Caco-2 (cell line): ENCODE data around the gene RNF217. TPM values are rescaled to one million over a fixed set of nuclear protein-coding genes. Genes with fewer than 3 reads are reported as not detected.
"Not testable (repeated sequence)": the region's sequence is repeated elsewhere in the genome, so short reads cannot be mapped to it uniquely, and the experiment has no call there.

ENCODE experiments used
- BruUV-seq: library from RNA; stranded (reverse); fragments of 400-500 nt; replicated peaks from 2 replicates; lab custom pipeline; 2021; lab: Mats Ljungman, UMichigan
- CTCF ChIA-PET: fragments of 300-600 bp; sonication (Branson Sonifier 250); formaldehyde crosslinking; loops from one replicate; lab custom pipeline; 2022; ENCODE audit warnings: antibody characterized with exemption; lab: Charles Lee
- POLR2A ChIA-PET: fragments of 300-600 bp; sonication (Branson Sonifier 250); formaldehyde crosslinking; loops from one replicate; lab custom pipeline; 2022; ENCODE audit warnings: antibody characterized with exemption; lab: Charles Lee
- DNase-seq, 2 experiments: peaks; one replicate each; pipeline versions ENCODE4 v3.0.0 to v3.0.0-alpha.2; 2020 to 2022
- H3K27me3 ChIP-seq: replicated peaks from 2 replicates; pipeline ENCODE4 v1.6.0; 2011; ENCODE audit warnings: low read length; ENCODE audit not compliant: control insufficient read depth, insufficient read depth
- H3K36me3 ChIP-seq: 2 replicates; pipeline ENCODE4 v1.5.1; 2011; ENCODE audit warnings: low read length; ENCODE audit not compliant: control insufficient read depth, insufficient read depth
- H3K4me1 ChIP-seq: fragments of 250-450 bp; sonication (Bioruptor Pico); 2 replicates; pipeline ENCODE4 v1.5.1; 2020; ENCODE audit warnings: mild to moderate bottlenecking
- H3K4me3 ChIP-seq: 2 replicates; pipeline ENCODE4 v1.5.1; 2011; ENCODE audit warnings: low read depth, mild to moderate bottlenecking, control low read depth, low read length
- H3K9me3 ChIP-seq: fragments of 250-450 bp; sonication (Bioruptor Pico); 2 replicates; pipeline ENCODE4 v1.5.1; 2020; ENCODE audit warnings: mild to moderate bottlenecking, moderate library complexity
- H3K27ac Mint-ChIP-seq: one replicate; pipeline ENCODE4 v1.8.0; 2022; ENCODE audit warnings: mixed read lengths; ENCODE audit not compliant: unreplicated experiment
- H3K27me3 Mint-ChIP-seq: one replicate; pipeline ENCODE4 v1.8.0; 2022; ENCODE audit warnings: mixed read lengths; ENCODE audit not compliant: insufficient read depth, unreplicated experiment
- H3K36me3 Mint-ChIP-seq: one replicate; pipeline ENCODE4 v1.8.0; 2022; ENCODE audit warnings: mild to moderate bottlenecking, mixed read lengths; ENCODE audit not compliant: insufficient read depth, unreplicated experiment
- H3K4me1 Mint-ChIP-seq: one replicate; pipeline ENCODE4 v1.8.0; 2022; ENCODE audit warnings: low read depth, mixed read lengths; ENCODE audit not compliant: unreplicated experiment
- H3K4me3 Mint-ChIP-seq: one replicate; pipeline ENCODE4 v1.8.0; 2022; ENCODE audit warnings: mild to moderate bottlenecking, moderate library complexity, mixed read lengths; ENCODE audit not compliant: unreplicated experiment
- H3K9me3 Mint-ChIP-seq: one replicate; pipeline ENCODE4 v1.8.0; 2022; ENCODE audit warnings: mixed read lengths; ENCODE audit not compliant: unreplicated experiment
- intact Hi-C: fragments of 100-400 bp; cut with micrococcal nuclease; formaldehyde crosslinking; loops from one replicate; pipeline ENCODE4 v1.10.0; 2022; ENCODE audit not compliant: unreplicated experiment
- total RNA-seq: library from RNA; stranded (reverse); gene quantifications from 2 replicates; pipeline ENCODE4 v1.2.3, GENCODE V29; 2022
- TF ChIP-seq, protein P1 (sequence below), 2 experiments: fragments of 200-600 bp in 1 of 2; IDR thresholded peaks; 1 replicate in 1 of 2; 2 replicates in 1 of 2; pipeline versions ENCODE4 v1.5.1 to v1.8.0; 2011 to 2022; ENCODE audit warnings: antibody characterized with exemption in 1 of 2, control low read depth in 1 of 2, inconsistent platforms in 1 of 2, low read depth in 1 of 2, low read length in 1 of 2, mild to moderate bottlenecking in 1 of 2, moderate library complexity in 1 of 2; ENCODE audit not compliant: insufficient read depth in 1 of 2, severe bottlenecking in 1 of 2, unreplicated experiment in 1 of 2

The RNF217 gene
- total RNA-seq, 1 experiment from 2014 or later: 0.09 TPM

GRCh38 chr6:125067552-125067951 lies 105.3 kb downstream of the RNF217 start:
- POLR2A ChIA-PET: no interaction called here
- intact Hi-C loops: no loop called here

GRCh38 chr6:125073071-125073470 lies 110.8 kb downstream of the RNF217 start:
- H3K36me3 Mint-ChIP-seq: no peaks in the 10 kb centered on the region
- H3K9me3 Mint-ChIP-seq: no peaks in the 10 kb centered on the region
- ChIA-PET CTCF (no interaction called here), POLR2A (no interaction called here)
- no peak overlapping the region for H3K4me3 Mint-ChIP-seq
- no peak for DNase-seq
- peaks cover 3% of the 10 kb centered on the region for H3K27me3 Mint-ChIP-seq
- no peak overlapping the region for H3K27ac Mint-ChIP-seq
- Histone ChIP-seq H3K9me3 (no peaks in the 10 kb centered on the region), H3K36me3 (no peaks in the 10 kb centered on the region), H3K27me3 (no peaks in the 10 kb centered on the region), H3K4me3 (no peak overlapping the region), H3K4me1 (no peaks in the 10 kb centered on the region)
- no peaks in the 10 kb centered on the region for H3K4me1 Mint-ChIP-seq
- TF ChIP-seq, protein P1, sequence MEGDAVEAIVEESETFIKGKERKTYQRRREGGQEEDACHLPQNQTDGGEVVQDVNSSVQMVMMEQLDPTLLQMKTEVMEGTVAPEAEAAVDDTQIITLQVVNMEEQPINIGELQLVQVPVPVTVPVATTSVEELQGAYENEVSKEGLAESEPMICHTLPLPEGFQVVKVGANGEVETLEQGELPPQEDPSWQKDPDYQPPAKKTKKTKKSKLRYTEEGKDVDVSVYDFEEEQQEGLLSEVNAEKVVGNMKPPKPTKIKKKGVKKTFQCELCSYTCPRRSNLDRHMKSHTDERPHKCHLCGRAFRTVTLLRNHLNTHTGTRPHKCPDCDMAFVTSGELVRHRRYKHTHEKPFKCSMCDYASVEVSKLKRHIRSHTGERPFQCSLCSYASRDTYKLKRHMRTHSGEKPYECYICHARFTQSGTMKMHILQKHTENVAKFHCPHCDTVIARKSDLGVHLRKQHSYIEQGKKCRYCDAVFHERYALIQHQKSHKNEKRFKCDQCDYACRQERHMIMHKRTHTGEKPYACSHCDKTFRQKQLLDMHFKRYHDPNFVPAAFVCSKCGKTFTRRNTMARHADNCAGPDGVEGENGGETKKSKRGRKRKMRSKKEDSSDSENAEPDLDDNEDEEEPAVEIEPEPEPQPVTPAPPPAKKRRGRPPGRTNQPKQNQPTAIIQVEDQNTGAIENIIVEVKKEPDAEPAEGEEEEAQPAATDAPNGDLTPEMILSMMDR (IDR thresholded peaks at IDR 0.05; ENCODE audit: insufficient read depth in 1 of 2, low read depth in 1 of 2, low read length in 1 of 2, severe bottlenecking in 1 of 2, unreplicated experiment in 1 of 2): no peak
- no TSS peak for BruUV-seq
- intact Hi-C loops: no loop called here

More at GRCh38 chr6:125067552-125067951, 105.3 kb downstream of the RNF217 start:
- H3K27ac Mint-ChIP-seq: no peak overlapping the region
- TF ChIP-seq, protein P1 (IDR thresholded peaks at IDR 0.05; ENCODE audit: insufficient read depth in 1 of 2, low read depth in 1 of 2, low read length in 1 of 2, severe bottlenecking in 1 of 2, unreplicated experiment in 1 of 2): no peak
- DNase-seq: no peak
- Histone ChIP-seq H3K27me3 (no peaks in the 10 kb centered on the region), H3K4me3 (no peak overlapping the region), H3K36me3 (no peaks in the 10 kb centered on the region), H3K4me1 (no peaks in the 10 kb centered on the region), H3K9me3 (no peaks in the 10 kb centered on the region)
- no peaks in the 10 kb centered on the region for H3K4me1 Mint-ChIP-seq
- no TSS peak for BruUV-seq
- no peaks in the 10 kb centered on the region for H3K36me3 Mint-ChIP-seq
- H3K9me3 Mint-ChIP-seq: no peaks in the 10 kb centered on the region
- CTCF ChIA-PET: no interaction called here
- H3K27me3 Mint-ChIP-seq: no peaks in the 10 kb centered on the region
- no peak overlapping the region for H3K4me3 Mint-ChIP-seq

- ChIA-PET CTCF (no interaction called here), POLR2A (no interaction called here)
- TF ChIP-seq, protein P1 (IDR thresholded peaks at IDR 0.05; ENCODE audit: insufficient read depth in 1 of 2, low read depth in 1 of 2, low read length in 1 of 2, severe bottlenecking in 1 of 2, unreplicated experiment in 1 of 2): no peak
- DNase-seq: no peak
- intact Hi-C loops: no loop called here
- Mint-ChIP-seq H3K27me3 (peaks cover 9% of the 10 kb centered on the region), H3K36me3 (no peaks in the 10 kb centered on the region), H3K4me3 (no peak overlapping the region), H3K4me1 (no peaks in the 10 kb centered on the region), H3K9me3 (no peaks in the 10 kb centered on the region), H3K27ac (no peak overlapping the region)
- no peaks in the 10 kb centered on the region for H3K4me1 ChIP-seq
- H3K27me3 ChIP-seq: no peaks in the 10 kb centered on the region
- no peak overlapping the region for H3K4me3 ChIP-seq
- no peaks in the 10 kb centered on the region for H3K36me3 ChIP-seq
- no TSS peak for BruUV-seq
- H3K9me3 ChIP-seq: no peaks in the 10 kb centered on the region
Measured at GRCh38 chr6:125074120-125074519, 111.9 kb downstream of the RNF217 start.

DNA sequence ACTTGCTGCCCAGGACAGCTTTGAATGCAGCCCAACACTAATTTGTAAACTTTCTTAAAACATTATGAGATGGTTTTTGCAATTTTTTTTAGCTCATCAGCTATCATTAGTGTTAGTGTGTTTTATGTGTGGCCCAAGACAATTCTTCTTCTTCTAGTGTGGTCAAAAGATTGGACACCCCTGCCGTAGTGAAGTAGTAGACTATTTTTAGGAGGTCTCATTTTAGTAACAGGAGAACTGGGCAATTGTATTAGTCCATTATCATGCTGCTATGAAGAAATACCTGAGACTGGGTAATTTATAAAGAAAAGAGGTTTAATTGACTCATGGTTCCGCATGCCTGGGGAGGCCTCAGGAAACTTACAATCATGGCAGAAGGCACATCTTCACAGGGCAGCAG lies 112.8 kb downstream of the RNF217 start:
- H3K36me3 Mint-ChIP-seq, CTCF ChIA-PET, DNase-seq, H3K4me1 ChIP-seq, H3K27ac Mint-ChIP-seq, H3K9me3 ChIP-seq, intact Hi-C loops, H3K36me3 ChIP-seq, BruUV-seq, H3K27me3 Mint-ChIP-seq, H3K9me3 Mint-ChIP-seq, POLR2A ChIA-PET, H3K4me3 Mint-ChIP-seq, H3K4me1 Mint-ChIP-seq, H3K27me3 ChIP-seq, H3K4me3 ChIP-seq: not testable (repeated sequence)
